ENCODE results near the gene CRTC1. TPM values are rescaled to one million over a fixed set of nuclear protein-coding genes. Genes with fewer than 3 reads are reported as not detected.

The CRTC1 gene
- total and polyA plus RNA-seq, 9 of the 15 experiments (the other 6 are each of a cell fraction or from before 2014, with no cell fraction given): 0.25 to 3.8 (median 1.2) TPM; not detected in 2

GRCh38 chr19:18742838-18743783, 59.6 kb downstream of the CRTC1 start:
- intact Hi-C loops (cut with micrococcal nuclease): no loop called here
- DNase-seq (ENCODE audit: extremely low read depth in 1 of 4, low spot score in 3 of 4) (peak; percentile 88 to 94 (median 88)), FAIRE-seq (peak; percentile 97), ATAC-seq (peak; percentile 98)
- H3K27me3 ChIP-seq (ENCODE audit: control insufficient read depth in 2 of 2, insufficient read depth in 2 of 2, low read length in 2 of 2): no peaks in the 10 kb centered on the region
- H3K4me2 ChIP-seq (ENCODE audit: insufficient read depth, low read length): no peak overlapping the region; the same call in 1 of the 2 replicates
- H3K9me3 ChIP-seq (replicated peaks; ENCODE audit: control insufficient read depth, insufficient read depth, low read depth, low read length): no peaks in the 10 kb centered on the region
- H3K4me1 ChIP-seq (replicated peaks in 1 of 2; ENCODE audit: control insufficient read depth in 2 of 2, insufficient read depth in 2 of 2, low read length in 2 of 2): peaks cover 21 to 83% of the 10 kb centered on the region in 2 experiments
- 6% methylated on average over 36 of the region's 38 CpGs for WGBS (ENCODE audit: insufficient coverage, low coverage, missing lambda C conversion rate)
- no peak overlapping the region for H3K4me3 ChIP-seq
- ChIA-PET CTCF (ENCODE audit: low intra/inter-chr PET ratio) (no interaction called here), POLR2A (interaction anchor here (2.0 kb wide), 1 partner anchor 10 kb away, joined by 9 read pairs; no protein-coding TSS in a partner anchor)
- H3K9me1 ChIP-seq (ENCODE audit: control insufficient read depth, insufficient read depth, low read length): peaks cover 3% of the 10 kb centered on the region
- H4K20me1 ChIP-seq (replicated peaks; ENCODE audit: control insufficient read depth, insufficient read depth, low read length): peaks cover 66% of the 10 kb centered on the region
- peak overlapping the region in 1 of 2 experiments; percentile 65; a peak in 1 of 4 replicates for H3K9ac ChIP-seq (ENCODE audit: insufficient read depth in 1 of 2, low read depth in 2 of 2, low read length in 2 of 2)
- no peaks in the 10 kb centered on the region for H3K79me2 ChIP-seq (ENCODE audit: control insufficient read depth, insufficient read depth, low read length)
- no peak overlapping the region for H2AFZ ChIP-seq (ENCODE audit: low read depth, low read length)
- BruUV-seq (replicated peaks): no TSS peak
- 0 out of 3 replicates have a peak overlapping the region, but pooled peaks have one; percentile 13 for H3K27ac ChIP-seq (ENCODE audit: extremely low read depth, low read depth, low read length)
- in situ Hi-C loops (cut with MboI): no loop called here
- no peaks in the 10 kb centered on the region for H3K36me3 ChIP-seq (ENCODE audit: control insufficient read depth, insufficient read depth, low read length)
- TF ChIP-seq ZNF584 (CRISPR knock-in tag; IDR thresholded peaks at IDR 0.05; ENCODE audit: low read depth) (no peak), SMARCE1 (IDR thresholded peaks at IDR 0.05) (peak; percentile 70), MITF (IDR thresholded peaks at IDR 0.05) (no peak), TAF1 (IDR thresholded peaks at IDR 0.05; ENCODE audit: control insufficient read depth, extremely low read depth, insufficient read depth, low read length, severe bottlenecking) (no peak), MED1 (CRISPR knock-in tag; IDR thresholded peaks at IDR 0.05; ENCODE audit: borderline replicate concordance) (no peak), NR2C2 (CRISPR knock-in tag; IDR thresholded peaks at IDR 0.05) (no peak), NR2C2 (tag; IDR thresholded peaks at IDR 0.05) (no peak), POLR2A (conservative IDR thresholded peaks at IDR 0.05) (no peak), ZNF561 (CRISPR knock-in tag; conservative IDR thresholded peaks at IDR 0.05) (no peak), SREBF2 (CRISPR knock-in tag; IDR thresholded peaks at IDR 0.05) (no peak), DDX20 (tag; IDR thresholded peaks at IDR 0.05; ENCODE audit: low read depth) (no peak), UBTF (IDR thresholded peaks at IDR 0.05; ENCODE audit: borderline replicate concordance in 1 of 2, low read depth in 2 of 2, low read length in 2 of 2) (peak; percentile 93 to 99; a peak in 3 of 4 replicates), SETDB1 (IDR thresholded peaks at IDR 0.05; ENCODE audit: low read length) (no peak), RAD21 (CRISPR knock-in tag; conservative IDR thresholded peaks at IDR 0.05 in 1 of 2, IDR thresholded peaks at IDR 0.05 in 1 of 2) (peak; percentile 22 to 30; a peak in 3 of 4 replicates), MCM7 (IDR thresholded peaks at IDR 0.05) (no peak), U2AF2 (optimal IDR thresholded peaks at IDR 0.05; ENCODE audit: low read depth, low read length) (no peak), SMAD4 (CRISPR knock-in tag; conservative IDR thresholded peaks at IDR 0.05) (peak; percentile 94), NELFE (IDR thresholded peaks at IDR 0.05; ENCODE audit: insufficient read depth, insufficient read length) (no peak), RBM39 (optimal IDR thresholded peaks at IDR 0.05; ENCODE audit: low read depth, low read length) (no peak)

Data from K562 (cell line).